ENCODE data around the gene CPEB2.

The CPEB2 gene

DNA sequence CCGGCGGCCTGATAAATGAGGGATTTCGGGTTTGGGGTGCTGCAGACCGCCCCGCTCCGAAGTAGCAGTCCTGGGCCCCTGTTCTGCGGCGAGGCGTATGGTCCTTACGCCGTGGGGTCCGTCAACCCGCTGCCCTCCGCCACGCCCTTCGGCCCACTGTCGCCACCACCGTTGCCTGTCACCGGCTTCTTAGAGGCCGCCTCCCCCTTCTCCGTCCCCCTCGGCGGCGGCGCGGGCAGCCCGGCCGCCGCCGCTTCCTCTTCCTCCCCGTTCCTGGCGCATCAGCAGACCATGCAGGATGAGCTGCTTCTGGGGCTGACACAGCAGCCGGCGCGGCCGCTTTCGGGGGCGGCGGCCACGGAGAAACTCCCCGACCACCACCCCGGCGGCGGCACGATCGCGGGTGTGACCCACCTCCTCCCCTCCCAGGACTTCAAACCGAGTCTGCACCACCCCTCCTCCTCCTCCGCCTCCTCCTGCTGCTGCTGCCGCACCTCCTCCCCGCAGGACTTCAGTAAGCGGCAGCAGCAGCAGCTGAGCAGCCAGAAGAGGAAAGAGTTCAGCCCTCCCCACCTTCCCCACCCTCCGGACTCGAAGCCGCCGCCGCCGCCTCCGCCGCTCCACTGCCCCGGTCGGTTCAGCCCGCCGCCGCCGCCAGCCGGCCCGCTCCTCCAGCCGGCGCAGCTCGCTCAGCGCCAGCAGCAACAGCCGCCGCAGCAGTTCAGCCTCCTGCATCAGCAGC lies 549 bp downstream of the CPEB2 start:
- H3F3A ChIP-seq (ENCODE audit: insufficient read depth) = peaks cover 13% of the 10 kb centered on the region
- peaks cover 30% of the 10 kb centered on the region for H3K79me2 ChIP-seq (ENCODE audit: insufficient read depth, low read length)
- peak overlapping the region; percentile 69 for H3K4me3 ChIP-seq (ENCODE audit: insufficient read depth, low read length, poor library complexity, severe bottlenecking)
- H3K9ac ChIP-seq (ENCODE audit: low read length) = peak overlapping the region; percentile 90
- H3K27ac ChIP-seq (ENCODE audit: low read depth, low read length) = peak overlapping the region; percentile 97
- 0 out of 2 replicates have a peak, but pooled peaks cover 3% of the 10 kb centered on the region for H4K20me1 ChIP-seq (ENCODE audit: low read depth, low read length)
- peak overlapping the region; percentile 82 for H3K4me2 ChIP-seq (ENCODE audit: low read depth, low read length, poor library complexity, severe bottlenecking)
- H3K9me2 ChIP-seq (replicated peaks; ENCODE audit: insufficient read depth, low read length) = no peaks in the 10 kb centered on the region
- no peaks in the 10 kb centered on the region for H3K36me3 ChIP-seq (ENCODE audit: low read length)
- peak overlapping the region; percentile 63 for H2AFZ ChIP-seq (ENCODE audit: low read depth, low read length, severe bottlenecking)
- H3K9me3 ChIP-seq (ENCODE audit: insufficient read depth, low read length) = no peaks in the 10 kb centered on the region
- TF ChIP-seq EZH2phosphoT487 (conservative IDR thresholded peaks at IDR 0.05; ENCODE audit: low read length) = no peak
- TF ChIP-seq, protein P1, sequence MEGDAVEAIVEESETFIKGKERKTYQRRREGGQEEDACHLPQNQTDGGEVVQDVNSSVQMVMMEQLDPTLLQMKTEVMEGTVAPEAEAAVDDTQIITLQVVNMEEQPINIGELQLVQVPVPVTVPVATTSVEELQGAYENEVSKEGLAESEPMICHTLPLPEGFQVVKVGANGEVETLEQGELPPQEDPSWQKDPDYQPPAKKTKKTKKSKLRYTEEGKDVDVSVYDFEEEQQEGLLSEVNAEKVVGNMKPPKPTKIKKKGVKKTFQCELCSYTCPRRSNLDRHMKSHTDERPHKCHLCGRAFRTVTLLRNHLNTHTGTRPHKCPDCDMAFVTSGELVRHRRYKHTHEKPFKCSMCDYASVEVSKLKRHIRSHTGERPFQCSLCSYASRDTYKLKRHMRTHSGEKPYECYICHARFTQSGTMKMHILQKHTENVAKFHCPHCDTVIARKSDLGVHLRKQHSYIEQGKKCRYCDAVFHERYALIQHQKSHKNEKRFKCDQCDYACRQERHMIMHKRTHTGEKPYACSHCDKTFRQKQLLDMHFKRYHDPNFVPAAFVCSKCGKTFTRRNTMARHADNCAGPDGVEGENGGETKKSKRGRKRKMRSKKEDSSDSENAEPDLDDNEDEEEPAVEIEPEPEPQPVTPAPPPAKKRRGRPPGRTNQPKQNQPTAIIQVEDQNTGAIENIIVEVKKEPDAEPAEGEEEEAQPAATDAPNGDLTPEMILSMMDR (IDR thresholded peaks at IDR 0.05; ENCODE audit: insufficient read depth, low read length, poor library complexity, severe bottlenecking) = no peak
- H3K27me3 ChIP-seq (ENCODE audit: low read length) = no peaks in the 10 kb centered on the region

- Histone ChIP-seq H3K27me3 (ENCODE audit: low read length) (no peaks in the 10 kb centered on the region), H3K9ac (ENCODE audit: low read length) (peak overlapping the region; percentile 90), H4K20me1 (ENCODE audit: low read depth, low read length) (0 out of 2 replicates have a peak, but pooled peaks cover 3% of the 10 kb centered on the region), H2AFZ (ENCODE audit: low read depth, low read length, severe bottlenecking) (peak overlapping the region; percentile 63), H3K27ac (ENCODE audit: low read depth, low read length) (peak overlapping the region; percentile 97), H3K4me3 (ENCODE audit: insufficient read depth, low read length, poor library complexity, severe bottlenecking) (peak overlapping the region; percentile 69), H3F3A (ENCODE audit: insufficient read depth) (peaks cover 13% of the 10 kb centered on the region), H3K79me2 (ENCODE audit: insufficient read depth, low read length) (peaks cover 30% of the 10 kb centered on the region), H3K9me3 (ENCODE audit: insufficient read depth, low read length) (no peaks in the 10 kb centered on the region), H3K36me3 (ENCODE audit: low read length) (peaks cover 4% of the 10 kb centered on the region; the same call in 1 of the 2 replicates), H3K4me2 (ENCODE audit: low read depth, low read length, poor library complexity, severe bottlenecking) (peak overlapping the region; percentile 82), H3K9me2 (replicated peaks; ENCODE audit: insufficient read depth, low read length) (no peaks in the 10 kb centered on the region)
- TF ChIP-seq, protein P1 (IDR thresholded peaks at IDR 0.05; ENCODE audit: insufficient read depth, low read length, poor library complexity, severe bottlenecking) = no peak
- no peak for TF ChIP-seq EZH2phosphoT487 (conservative IDR thresholded peaks at IDR 0.05; ENCODE audit: low read length)
These were observed 1.2 kb downstream of the CPEB2 start for GRCh38 chr4:15003401-15003890.

GRCh38 chr4:15003891-15004738 lies 1.8 kb downstream of the CPEB2 start:
- H3K9me3 ChIP-seq (ENCODE audit: insufficient read depth, low read length) = no peaks in the 10 kb centered on the region
- peak overlapping the region; percentile 85 for H2AFZ ChIP-seq (ENCODE audit: low read depth, low read length, severe bottlenecking)
- peaks cover 30% of the 10 kb centered on the region for H3K79me2 ChIP-seq (ENCODE audit: insufficient read depth, low read length)
- peak overlapping the region; percentile 97 for H3K27ac ChIP-seq (ENCODE audit: low read depth, low read length)
- H3F3A ChIP-seq (ENCODE audit: insufficient read depth) = peaks cover 13% of the 10 kb centered on the region
- 0 out of 2 replicates have a peak, but pooled peaks cover 3% of the 10 kb centered on the region for H4K20me1 ChIP-seq (ENCODE audit: low read depth, low read length)
- H3K9me2 ChIP-seq (replicated peaks; ENCODE audit: insufficient read depth, low read length) = no peaks in the 10 kb centered on the region
- peak overlapping the region; percentile 90 for H3K9ac ChIP-seq (ENCODE audit: low read length)
- TF ChIP-seq EZH2phosphoT487 (conservative IDR thresholded peaks at IDR 0.05; ENCODE audit: low read length) = no peak
- TF ChIP-seq, protein P1 (IDR thresholded peaks at IDR 0.05; ENCODE audit: insufficient read depth, low read length, poor library complexity, severe bottlenecking) = no peak
- peaks cover 7% of the 10 kb centered on the region; the same call in 1 of the 2 replicates for H3K36me3 ChIP-seq (ENCODE audit: low read length)
- H3K27me3 ChIP-seq (ENCODE audit: low read length) = no peaks in the 10 kb centered on the region
- peak overlapping the region; percentile 82 for H3K4me2 ChIP-seq (ENCODE audit: low read depth, low read length, poor library complexity, severe bottlenecking)
- peak overlapping the region; percentile 69 for H3K4me3 ChIP-seq (ENCODE audit: insufficient read depth, low read length, poor library complexity, severe bottlenecking)

Data from SU-DHL-6 (cell line).